ENCODE results near the gene PRDX5.
A peak's percentile ranks its signal among the peaks of the same experiment; 100 is the strongest.

The PRDX5 gene

DNA sequence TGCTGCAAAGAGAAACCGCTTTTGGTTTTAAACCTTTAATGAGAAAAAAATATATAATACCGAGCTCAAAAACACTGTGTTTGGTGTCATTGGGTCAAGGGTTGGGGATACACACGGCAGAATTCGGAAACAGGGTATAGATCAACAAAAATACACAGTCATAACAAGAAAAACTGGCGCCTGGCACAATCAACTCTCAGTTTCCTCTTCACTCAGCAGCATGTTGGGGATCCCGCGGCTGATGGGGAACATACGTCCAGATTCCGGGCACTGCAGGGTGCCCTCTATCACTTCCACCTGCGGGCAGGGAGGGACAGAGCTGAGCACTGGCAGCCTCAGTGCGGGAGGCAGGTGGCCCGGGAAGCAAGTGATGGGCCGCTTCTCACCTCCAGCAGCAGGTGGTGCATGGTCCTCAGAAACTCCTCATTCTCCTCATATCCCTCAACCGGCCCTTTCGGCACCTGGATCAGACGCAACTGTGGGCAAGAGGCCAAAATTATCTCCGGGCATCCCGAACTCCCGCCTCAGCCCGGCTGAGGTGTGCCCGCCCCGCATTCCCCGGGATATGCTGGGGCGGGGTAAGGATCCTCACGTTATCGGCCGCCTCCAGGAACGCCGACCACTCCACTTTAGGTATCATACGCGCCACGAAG lies 1.1 kb upstream of the PRDX5 start:
- peak; percentile 5 for ATAC-seq

DNA sequence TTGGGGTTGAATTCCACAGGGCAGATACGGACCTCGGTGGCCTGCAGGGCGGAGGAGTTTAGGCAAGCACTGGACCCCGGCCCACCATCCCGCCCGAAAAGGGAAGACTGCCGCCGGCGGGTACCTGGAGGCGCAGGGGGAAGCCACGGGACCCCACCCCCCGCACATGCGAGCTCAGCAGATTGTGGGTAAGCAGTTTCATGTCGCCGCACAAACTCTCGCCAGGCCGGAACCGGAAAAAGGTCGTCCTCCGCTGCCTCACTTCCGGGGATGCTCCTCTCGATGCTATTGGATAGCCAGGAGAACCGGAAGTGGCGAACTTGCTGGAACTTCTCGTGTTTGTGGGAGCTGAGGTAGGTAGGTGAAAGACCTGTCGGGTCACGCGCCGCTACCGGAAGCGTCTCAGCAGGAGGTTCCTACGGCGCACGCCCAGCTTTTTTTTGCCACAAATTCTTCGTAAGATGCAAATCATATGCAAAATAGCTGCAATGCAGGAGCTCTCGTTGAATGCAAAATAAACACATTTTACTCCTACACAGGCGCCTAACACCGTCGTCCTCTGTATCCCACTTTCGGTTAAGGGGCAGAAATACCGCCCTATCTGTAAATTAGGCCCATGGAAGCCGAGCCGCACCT lies 478 bp upstream of the PRDX5 start, which contains the start of gene TRMT112:
TRMT112 (minus strand) TSS at position 235 of the 636 bp plus-strand sequence; CDS start at position 202, 33 bp downstream.
- ATAC-seq: peak; percentile 89
- TF ChIP-seq OSR1 (CRISPR knock-in tag; IDR thresholded peaks at IDR 0.05) (no peak), RARB (CRISPR knock-in tag; IDR thresholded peaks at IDR 0.05) (no peak), SNAI2 (CRISPR knock-in tag; IDR thresholded peaks at IDR 0.05) (no peak), TCF4 (CRISPR knock-in tag; IDR thresholded peaks at IDR 0.05; ENCODE audit: borderline replicate concordance) (no peak), CSDC2 (CRISPR knock-in tag; IDR thresholded peaks at IDR 0.05) (no peak), ZNF8 (CRISPR knock-in tag; IDR thresholded peaks at IDR 0.05) (no peak), ZNF565 (CRISPR knock-in tag; conservative IDR thresholded peaks at IDR 0.05; ENCODE audit: low read depth) (no peak), ZFP3 (CRISPR knock-in tag; IDR thresholded peaks at IDR 0.05) (no peak), ZFP30 (CRISPR knock-in tag; IDR thresholded peaks at IDR 0.05) (no peak), ARNTL (CRISPR knock-in tag; IDR thresholded peaks at IDR 0.05; ENCODE audit: borderline replicate concordance, low read depth) (no peak), ESRRG (CRISPR knock-in tag; IDR thresholded peaks at IDR 0.05) (no peak), PPARA (CRISPR knock-in tag; IDR thresholded peaks at IDR 0.05; ENCODE audit: borderline replicate concordance) (no peak)
- TF ChIP-seq, protein P1, sequence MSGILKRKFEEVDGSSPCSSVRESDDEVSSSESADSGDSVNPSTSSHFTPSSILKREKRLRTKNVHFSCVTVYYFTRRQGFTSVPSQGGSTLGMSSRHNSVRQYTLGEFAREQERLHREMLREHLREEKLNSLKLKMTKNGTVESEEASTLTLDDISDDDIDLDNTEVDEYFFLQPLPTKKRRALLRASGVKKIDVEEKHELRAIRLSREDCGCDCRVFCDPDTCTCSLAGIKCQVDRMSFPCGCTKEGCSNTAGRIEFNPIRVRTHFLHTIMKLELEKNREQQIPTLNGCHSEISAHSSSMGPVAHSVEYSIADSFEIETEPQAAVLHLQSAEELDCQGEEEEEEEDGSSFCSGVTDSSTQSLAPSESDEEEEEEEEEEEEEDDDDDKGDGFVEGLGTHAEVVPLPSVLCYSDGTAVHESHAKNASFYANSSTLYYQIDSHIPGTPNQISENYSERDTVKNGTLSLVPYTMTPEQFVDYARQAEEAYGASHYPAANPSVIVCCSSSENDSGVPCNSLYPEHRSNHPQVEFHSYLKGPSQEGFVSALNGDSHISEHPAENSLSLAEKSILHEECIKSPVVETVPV (CRISPR knock-in tag; IDR thresholded peaks at IDR 0.05): no peak
- TF ChIP-seq, protein P2, sequence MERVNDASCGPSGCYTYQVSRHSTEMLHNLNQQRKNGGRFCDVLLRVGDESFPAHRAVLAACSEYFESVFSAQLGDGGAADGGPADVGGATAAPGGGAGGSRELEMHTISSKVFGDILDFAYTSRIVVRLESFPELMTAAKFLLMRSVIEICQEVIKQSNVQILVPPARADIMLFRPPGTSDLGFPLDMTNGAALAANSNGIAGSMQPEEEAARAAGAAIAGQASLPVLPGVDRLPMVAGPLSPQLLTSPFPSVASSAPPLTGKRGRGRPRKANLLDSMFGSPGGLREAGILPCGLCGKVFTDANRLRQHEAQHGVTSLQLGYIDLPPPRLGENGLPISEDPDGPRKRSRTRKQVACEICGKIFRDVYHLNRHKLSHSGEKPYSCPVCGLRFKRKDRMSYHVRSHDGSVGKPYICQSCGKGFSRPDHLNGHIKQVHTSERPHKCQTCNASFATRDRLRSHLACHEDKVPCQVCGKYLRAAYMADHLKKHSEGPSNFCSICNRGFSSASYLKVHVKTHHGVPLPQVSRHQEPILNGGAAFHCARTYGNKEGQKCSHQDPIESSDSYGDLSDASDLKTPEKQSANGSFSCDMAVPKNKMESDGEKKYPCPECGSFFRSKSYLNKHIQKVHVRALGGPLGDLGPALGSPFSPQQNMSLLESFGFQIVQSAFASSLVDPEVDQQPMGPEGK (CRISPR knock-in tag; IDR thresholded peaks at IDR 0.05; ENCODE audit: borderline replicate concordance): no peak
- TF ChIP-seq, protein P3, sequence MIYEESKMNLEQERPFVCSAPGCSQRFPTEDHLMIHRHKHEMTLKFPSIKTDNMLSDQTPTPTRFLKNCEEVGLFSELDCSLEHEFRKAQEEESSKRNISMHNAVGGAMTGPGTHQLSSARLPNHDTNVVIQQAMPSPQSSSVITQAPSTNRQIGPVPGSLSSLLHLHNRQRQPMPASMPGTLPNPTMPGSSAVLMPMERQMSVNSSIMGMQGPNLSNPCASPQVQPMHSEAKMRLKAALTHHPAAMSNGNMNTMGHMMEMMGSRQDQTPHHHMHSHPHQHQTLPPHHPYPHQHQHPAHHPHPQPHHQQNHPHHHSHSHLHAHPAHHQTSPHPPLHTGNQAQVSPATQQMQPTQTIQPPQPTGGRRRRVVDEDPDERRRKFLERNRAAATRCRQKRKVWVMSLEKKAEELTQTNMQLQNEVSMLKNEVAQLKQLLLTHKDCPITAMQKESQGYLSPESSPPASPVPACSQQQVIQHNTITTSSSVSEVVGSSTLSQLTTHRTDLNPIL (CRISPR knock-in tag; IDR thresholded peaks at IDR 0.05; ENCODE audit: low read depth): no peak

More for the DNA sequence above, 1.1 kb upstream of the PRDX5 start:
- TF ChIP-seq ZFP3 (CRISPR knock-in tag; IDR thresholded peaks at IDR 0.05): no peak
- no peak for TF ChIP-seq ZNF70 (CRISPR knock-in tag; IDR thresholded peaks at IDR 0.05)
- no peak for TF ChIP-seq CSDC2 (CRISPR knock-in tag; IDR thresholded peaks at IDR 0.05)
- no peak for TF ChIP-seq ZNF565 (CRISPR knock-in tag; conservative IDR thresholded peaks at IDR 0.05; ENCODE audit: low read depth)
- TF ChIP-seq, protein P4, sequence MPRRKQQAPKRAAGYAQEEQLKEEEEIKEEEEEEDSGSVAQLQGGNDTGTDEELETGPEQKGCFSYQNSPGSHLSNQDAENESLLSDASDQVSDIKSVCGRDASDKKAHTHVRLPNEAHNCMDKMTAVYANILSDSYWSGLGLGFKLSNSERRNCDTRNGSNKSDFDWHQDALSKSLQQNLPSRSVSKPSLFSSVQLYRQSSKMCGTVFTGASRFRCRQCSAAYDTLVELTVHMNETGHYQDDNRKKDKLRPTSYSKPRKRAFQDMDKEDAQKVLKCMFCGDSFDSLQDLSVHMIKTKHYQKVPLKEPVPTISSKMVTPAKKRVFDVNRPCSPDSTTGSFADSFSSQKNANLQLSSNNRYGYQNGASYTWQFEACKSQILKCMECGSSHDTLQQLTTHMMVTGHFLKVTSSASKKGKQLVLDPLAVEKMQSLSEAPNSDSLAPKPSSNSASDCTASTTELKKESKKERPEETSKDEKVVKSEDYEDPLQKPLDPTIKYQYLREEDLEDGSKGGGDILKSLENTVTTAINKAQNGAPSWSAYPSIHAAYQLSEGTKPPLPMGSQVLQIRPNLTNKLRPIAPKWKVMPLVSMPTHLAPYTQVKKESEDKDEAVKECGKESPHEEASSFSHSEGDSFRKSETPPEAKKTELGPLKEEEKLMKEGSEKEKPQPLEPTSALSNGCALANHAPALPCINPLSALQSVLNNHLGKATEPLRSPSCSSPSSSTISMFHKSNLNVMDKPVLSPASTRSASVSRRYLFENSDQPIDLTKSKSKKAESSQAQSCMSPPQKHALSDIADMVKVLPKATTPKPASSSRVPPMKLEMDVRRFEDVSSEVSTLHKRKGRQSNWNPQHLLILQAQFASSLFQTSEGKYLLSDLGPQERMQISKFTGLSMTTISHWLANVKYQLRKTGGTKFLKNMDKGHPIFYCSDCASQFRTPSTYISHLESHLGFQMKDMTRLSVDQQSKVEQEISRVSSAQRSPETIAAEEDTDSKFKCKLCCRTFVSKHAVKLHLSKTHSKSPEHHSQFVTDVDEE (CRISPR knock-in tag; IDR thresholded peaks at IDR 0.05): no peak
- no peak for TF ChIP-seq GLIS3 (CRISPR knock-in tag; IDR thresholded peaks at IDR 0.05)
- no peak for TF ChIP-seq TCF4 (CRISPR knock-in tag; IDR thresholded peaks at IDR 0.05; ENCODE audit: borderline replicate concordance)
- no peak for TF ChIP-seq ARNTL (CRISPR knock-in tag; IDR thresholded peaks at IDR 0.05; ENCODE audit: borderline replicate concordance, low read depth)
- TF ChIP-seq, protein P2 (CRISPR knock-in tag; IDR thresholded peaks at IDR 0.05; ENCODE audit: borderline replicate concordance): no peak
- no peak for TF ChIP-seq ISL1 (CRISPR knock-in tag; IDR thresholded peaks at IDR 0.05)
- TF ChIP-seq ZNF8 (CRISPR knock-in tag; IDR thresholded peaks at IDR 0.05): no peak
- TF ChIP-seq, protein P1 (CRISPR knock-in tag; IDR thresholded peaks at IDR 0.05): no peak

Data from SK-N-SH treated with all-trans-retinoic acid at 6 μM for 48 hours (cell line).